ENCODE data around the gene ENDOV.

Gene ENDOV

DNA sequence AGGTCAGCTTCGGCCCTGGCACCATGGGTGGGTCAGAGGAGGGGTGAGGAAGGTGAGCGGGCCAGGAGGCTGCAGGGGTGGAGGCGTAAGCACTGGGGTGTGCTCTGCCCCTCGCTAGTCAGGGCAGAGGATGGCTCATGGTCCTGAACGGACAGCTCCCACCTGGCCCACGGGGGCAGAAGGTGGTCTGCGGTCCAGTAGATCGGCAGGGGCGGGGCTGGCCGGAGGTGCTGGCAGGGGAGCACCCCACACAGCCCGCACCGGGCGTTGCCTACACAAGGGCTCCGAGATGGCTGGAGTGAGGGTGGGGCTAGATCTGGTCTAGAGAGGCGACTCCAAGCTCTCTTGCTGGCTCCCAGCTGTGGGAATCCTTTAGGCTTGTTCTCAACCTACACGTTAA, 53.3 kb downstream of the ENDOV start:
- no peak for DNase-seq (ENCODE audit: low read depth)

DNA sequence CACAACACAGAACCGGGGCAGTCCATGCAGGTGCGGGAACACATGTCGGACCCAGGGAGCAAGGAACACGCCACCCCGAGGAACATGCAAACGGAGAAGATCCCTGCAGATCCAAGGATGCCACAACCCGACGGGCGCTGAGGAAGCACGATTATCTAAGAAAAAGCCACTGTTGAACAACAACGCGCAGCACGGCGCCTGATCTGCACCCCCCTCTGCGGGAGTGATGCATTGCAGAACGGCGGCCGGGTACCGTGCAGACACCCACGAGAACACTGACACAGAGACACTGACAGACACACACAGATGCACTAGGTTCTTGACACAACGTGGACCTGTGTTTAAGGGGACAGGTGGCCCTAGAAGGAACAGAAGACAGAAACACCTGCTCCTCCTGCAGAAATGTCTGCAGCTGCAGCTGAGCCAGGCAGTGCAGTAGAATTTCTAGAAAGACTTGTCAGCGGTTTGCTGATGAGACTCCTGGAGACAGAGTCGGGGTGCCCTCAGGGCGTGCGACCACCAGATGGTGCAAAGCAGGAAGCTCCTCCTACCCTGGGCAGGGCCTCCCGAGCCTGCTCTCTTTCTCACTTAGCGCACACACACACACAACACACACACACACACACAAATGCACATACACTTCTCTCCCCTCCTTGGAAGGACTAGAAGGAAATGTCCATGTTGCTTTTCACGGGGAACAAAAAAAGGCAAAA, 54.0 kb downstream of the ENDOV start:
- no peak for DNase-seq (ENCODE audit: low read depth)

- no peak for DNase-seq (ENCODE audit: low read depth)
Observed at GRCh38 chr17:80469667-80470066, 54.7 kb downstream of the ENDOV start.

DNA sequence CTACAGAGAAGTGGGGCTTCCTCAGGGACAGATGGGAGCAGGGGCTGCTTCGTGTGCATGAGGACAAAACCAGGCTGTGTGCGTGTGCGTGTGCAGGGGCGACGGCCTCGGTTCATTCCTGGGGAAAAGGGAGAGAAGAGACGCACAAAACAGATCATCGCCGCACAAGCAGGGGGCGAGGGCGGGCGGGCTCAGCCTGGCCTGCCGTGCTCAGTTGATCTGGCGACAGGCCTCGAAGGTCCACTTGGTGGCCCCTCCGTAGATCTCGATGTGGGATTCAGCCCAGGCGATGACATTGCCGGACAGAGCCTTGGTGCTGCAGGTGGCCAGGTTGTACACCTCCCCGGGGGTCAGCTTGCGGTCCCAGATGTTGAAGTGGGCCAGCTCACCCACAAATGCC, 55.6 kb downstream of the ENDOV start:
- no peak for DNase-seq (ENCODE audit: low read depth)

- DNase-seq (ENCODE audit: low read depth), result no peak
Observed at GRCh38 chr17:80471922-80472321, 57.0 kb downstream of the ENDOV start.

DNA sequence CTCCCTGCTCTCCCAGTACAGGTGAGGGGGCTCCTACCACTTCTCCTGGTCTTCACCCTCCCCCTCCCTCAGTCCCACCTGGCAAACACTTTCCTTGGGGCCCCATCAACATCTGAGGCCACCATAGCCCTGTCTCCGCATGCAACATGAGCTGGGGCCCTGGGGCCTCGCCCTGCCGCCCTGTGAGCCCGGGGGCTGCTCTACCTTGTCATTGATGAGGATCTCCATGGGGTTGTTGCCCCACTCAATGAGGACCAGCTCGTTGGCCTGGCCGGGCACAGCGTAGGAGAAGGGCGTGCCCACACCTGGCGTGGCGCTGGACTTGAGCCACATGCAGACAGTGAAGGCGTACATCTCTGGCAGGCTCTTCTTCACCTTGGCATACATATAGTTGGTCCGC, 58.0 kb downstream of the ENDOV start:
- no peak for DNase-seq (ENCODE audit: low read depth)

DNA sequence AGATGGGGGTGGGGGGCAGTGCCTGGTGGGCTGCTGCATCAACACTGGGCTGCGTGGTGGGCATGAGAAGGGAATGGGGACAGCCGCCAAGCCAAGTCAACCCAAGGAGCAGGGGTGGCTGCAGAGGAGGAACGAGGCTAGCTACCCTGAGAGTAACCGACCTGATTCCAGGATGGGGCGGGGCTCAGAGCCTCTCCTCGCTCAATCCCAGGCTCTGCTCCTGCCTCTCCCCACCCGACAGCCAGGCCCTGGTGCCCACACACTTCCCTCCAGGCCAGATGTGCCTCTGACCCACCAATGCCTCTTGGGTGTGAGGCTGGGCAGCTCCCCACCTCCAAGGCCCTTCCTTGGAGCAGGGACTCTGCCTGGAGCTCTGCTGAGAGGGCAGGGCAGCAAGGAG, 58.7 kb downstream of the ENDOV start:
- DNase-seq (ENCODE audit: low read depth), result no peak

- DNase-seq (ENCODE audit: low read depth), result peak; percentile 78
Observed at GRCh38 chr17:80474231-80474960, 59.4 kb downstream of the ENDOV start.

- no peak for DNase-seq (ENCODE audit: low read depth)
Observed at GRCh38 chr17:80474961-80475909, 60.3 kb downstream of the ENDOV start.

DNA sequence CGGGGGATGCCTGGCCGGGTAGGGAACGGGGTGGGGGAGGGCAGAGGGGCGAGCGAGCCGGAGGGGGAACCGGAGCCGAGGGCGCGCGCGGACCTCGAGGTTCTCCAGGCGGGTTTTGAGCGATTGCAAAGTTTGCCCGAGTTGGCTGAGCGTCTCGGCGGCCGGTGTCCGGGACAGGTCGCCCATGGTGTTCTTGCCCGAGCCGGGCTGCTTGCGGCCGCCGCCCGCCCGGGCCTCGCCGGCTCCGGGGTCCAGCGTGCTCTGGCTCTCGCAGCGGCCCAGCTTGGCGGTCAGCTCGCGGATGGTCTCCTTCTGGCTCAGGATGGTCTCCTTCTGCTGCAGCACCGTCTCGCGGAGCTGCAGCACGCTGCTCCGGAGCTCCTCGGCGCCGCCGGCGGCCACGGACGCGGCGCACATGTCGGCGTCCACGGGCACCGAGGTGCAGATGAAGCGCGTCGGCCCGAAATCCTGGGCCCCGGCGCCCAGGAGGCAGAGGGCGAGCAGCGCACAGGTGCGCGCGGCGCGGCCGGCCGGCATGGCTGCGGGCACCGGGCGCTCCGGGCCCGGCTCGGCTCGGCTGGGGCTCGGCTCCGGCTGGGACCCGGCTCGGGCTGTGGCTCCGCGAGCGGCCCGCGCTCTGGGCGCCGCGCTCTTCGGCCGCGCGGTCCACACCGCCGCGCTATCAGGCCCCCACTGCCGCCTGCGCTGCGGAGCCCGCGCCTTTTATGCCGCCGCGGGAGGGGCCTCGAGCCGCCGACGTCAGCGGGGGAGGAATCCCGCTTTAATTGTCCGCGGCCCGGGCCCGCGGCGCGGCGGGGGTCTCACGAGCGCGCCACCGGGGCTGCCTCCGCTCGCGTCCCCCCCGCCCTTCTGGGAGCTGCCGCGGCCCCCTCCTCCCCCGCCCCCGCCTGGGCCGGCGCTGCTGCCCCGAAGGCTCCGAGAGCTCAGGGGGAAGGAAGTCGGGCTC, 61.2 kb downstream of the ENDOV start, which contains the start of gene NPTX1:
NPTX1 (minus strand) TSS at position 698 of the 967 bp plus-strand sequence; CDS start at position 537, 161 bp downstream.
- no peak for DNase-seq (ENCODE audit: low read depth)

DNA sequence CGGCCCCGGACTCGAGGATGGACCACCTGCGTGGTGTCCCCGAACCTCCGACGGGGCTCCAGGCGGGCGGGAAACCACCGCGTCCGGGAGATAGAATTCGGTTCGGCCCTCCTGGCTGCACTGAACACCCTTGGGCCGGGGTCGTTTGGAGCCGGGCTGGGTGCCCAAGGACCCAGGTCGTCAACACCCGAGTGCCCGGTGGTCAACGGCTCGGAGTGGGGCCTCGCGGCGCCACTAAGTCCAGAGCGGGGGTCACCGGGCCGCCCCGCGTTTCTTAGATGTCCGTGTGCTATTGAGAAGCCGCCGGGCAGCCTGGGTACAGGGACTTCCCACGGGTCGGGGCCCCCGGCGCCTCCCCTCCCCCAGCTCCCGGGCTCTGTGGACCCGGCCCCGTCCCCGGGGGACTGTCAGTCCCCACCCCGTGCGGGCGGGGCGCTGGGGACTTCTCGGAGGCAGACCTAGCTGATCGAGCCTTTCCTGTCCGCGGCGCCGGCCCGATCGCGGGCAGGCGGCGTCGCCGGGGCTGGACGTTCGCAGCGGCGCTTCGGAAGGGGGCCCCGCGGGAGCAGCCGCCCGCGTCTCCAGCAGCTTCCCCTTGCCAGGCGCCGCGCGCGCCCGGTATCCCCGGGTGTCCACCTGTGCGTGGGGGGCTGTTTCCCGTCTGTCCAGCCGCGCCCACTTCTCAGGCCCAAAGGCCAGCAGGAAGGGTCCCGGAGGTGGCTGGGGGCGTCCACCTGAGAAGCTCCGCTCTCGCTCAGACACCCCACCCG, 62.1 kb downstream of the ENDOV start:
- no peak for DNase-seq (ENCODE audit: low read depth)

DNA sequence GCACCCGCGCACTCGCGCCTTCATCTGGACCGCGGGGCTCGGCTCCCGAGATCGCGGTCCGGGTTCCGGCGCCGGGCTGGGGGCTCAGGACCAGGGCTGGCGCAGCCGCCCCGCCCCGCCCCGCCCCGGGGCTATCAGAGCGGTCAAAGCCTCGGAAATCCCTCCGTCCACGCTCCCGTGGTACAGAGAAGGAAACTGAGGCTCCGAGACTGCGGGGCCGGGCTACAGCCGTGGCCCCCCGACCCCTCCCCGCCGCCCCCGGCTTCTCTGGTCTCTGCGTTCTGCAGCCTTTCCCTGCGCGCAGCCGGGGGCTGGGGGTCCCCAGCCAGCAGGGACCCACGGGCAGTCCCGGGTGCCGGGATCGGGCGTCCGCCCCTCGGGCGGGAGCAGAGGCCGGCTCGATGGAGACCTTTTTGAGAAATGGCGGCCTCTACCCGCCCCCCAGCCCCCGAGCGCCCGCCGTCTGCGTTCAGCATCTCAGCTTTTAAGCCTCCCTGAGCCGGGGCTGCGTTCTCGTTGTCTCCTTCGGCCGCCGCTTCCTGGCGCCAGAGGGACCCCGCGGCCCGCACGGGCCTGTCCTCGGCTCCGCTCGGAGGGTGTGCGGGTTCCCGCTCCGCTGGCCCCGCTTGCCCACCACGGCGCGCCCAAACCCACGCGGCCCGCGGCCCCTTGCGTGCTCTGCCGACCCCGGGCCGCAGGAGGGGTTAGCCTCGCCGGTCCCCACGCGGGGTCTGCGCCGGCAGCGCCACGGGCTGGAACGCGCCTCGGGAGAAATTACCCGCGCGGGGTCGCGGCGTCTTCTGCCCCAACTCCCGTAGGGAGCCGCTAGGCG, 62.9 kb downstream of the ENDOV start:
- DNase-seq (ENCODE audit: low read depth), result peak; percentile 67

- DNase-seq (ENCODE audit: low read depth), result no peak
Observed at GRCh38 chr17:80478487-80479245, 63.7 kb downstream of the ENDOV start.

- no peak for DNase-seq (ENCODE audit: low read depth)
Observed at GRCh38 chr17:80479246-80479566, 64.2 kb downstream of the ENDOV start.

- no peak for DNase-seq (ENCODE audit: low read depth)
Observed at GRCh38 chr17:80480248-80480647, 65.3 kb downstream of the ENDOV start.

- DNase-seq (ENCODE audit: low read depth), result no peak
Observed at GRCh38 chr17:80481284-80482057, 66.5 kb downstream of the ENDOV start.

DNA sequence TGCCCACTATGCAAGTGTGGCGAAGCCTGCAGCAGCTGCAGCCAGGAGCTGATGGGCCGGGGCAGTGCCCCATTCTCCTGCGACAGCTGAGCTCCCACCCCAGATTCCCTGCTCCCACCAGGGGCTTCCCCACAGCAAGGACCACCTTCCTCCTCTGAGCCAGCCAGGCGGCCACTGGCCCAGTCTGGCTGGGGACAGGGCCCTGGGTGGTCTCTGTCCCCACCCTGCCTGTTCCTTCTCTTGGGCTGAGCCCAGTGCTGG, 67.0 kb downstream of the ENDOV start:
- DNase-seq (ENCODE audit: low read depth), result no peak

DNA sequence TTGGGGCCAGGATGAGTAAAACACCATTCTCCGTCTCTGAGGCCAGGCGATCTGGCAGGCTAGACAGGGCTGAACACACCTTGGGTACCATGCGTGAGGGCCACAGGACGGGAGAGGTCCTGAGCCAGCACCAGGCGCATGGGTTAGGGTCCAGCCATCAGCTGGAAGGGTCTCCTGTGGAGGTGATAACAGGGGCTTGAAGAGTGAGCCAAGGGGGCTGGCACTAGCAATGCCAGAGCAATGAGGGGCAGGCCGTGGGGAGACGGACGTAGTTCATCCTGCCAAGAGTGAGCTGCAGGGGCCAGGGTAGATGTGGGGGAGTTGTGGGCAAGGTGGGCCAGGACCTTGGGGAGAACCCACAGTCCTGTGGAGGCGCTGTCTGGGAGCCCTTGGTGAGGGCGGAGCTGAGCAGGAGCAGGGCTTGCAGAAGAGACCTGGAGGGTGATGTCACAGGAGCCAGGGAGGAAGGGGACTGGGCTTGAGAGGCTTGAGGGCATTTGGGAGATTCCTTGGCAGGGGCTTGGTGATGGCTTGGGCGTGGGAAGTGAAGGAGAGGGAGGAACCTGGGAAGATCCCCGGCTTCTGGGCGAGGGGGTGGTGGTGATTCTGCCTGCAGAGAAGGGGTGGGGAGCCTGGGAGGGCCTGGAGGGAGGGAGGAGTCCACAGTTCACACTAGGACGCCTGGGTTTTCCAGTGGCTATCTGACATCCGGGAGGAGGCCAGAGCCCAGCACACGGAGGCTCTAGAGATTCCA, 67.8 kb downstream of the ENDOV start:
- no peak for DNase-seq (ENCODE audit: low read depth)

All from ELR (cell line).